H1 (cell line): ENCODE measurements around the gene COA1. TPM values are rescaled to one million over a fixed set of nuclear protein-coding genes. Genes with fewer than 3 reads are reported as not detected.
"Not testable (repeated sequence)": the region's sequence is repeated elsewhere in the genome, so short reads cannot be mapped to it uniquely, and the experiment has no call there.

ENCODE experiments used
- CTCF ChIA-PET: fragments of 300-600 bp; sonication (Branson Sonifier 250); formaldehyde crosslinking; loops from one replicate; lab custom pipeline; 2021; ENCODE audit not compliant: partially characterized antibody; lab: Charles Lee
- POLR2A ChIA-PET: fragments of 300-600 bp; sonication (Branson Sonifier 250); formaldehyde crosslinking; loops from one replicate; lab custom pipeline; 2021; ENCODE audit warnings: inconsistent platforms; ENCODE audit not compliant: partially characterized antibody; lab: Charles Lee
- DNase-seq, 2 experiments: peaks; one replicate each; pipeline versions ENCODE4 v3.0.0 to v3.0.0-alpha.2; 2010 to 2022; ENCODE audit warnings: low spot score in 2 of 2, low read depth in 1 of 2, mixed read lengths in 1 of 2
- FAIRE-seq: peaks from 2 replicates; lab custom pipeline; 2011; peaks lifted over from hg19 to GRCh38; lab: Jason Lieb, UNC
- H2AFZ ChIP-seq: 2 replicates; pipeline ENCODE4 v1.8.1; 2012; ENCODE audit warnings: low read length, inconsistent platforms
- H2AK5ac ChIP-seq: 2 replicates; pipeline ENCODE4 v1.6.1; 2013; ENCODE audit warnings: low read depth, low read length
- H2BK120ac ChIP-seq: replicated peaks from 2 replicates; pipeline ENCODE3; 2013; ENCODE audit warnings: low read depth, low read length, inconsistent platforms
- H2BK12ac ChIP-seq: 2 replicates; pipeline ENCODE4 v1.6.1; 2013; ENCODE audit warnings: low read depth, low read length
- H2BK15ac ChIP-seq: 2 replicates; pipeline ENCODE4 v1.6.1; 2013; ENCODE audit warnings: low read length
- H2BK20ac ChIP-seq: 2 replicates; pipeline ENCODE4 v1.6.1; 2013; ENCODE audit warnings: low read length
- H2BK5ac ChIP-seq: 2 replicates; pipeline ENCODE4 v1.6.1; 2013; ENCODE audit warnings: low read depth, low read length
- H3K14ac ChIP-seq: 2 replicates; pipeline ENCODE4 v1.6.1; 2013; ENCODE audit warnings: inconsistent platforms; ENCODE audit not compliant: insufficient read length
- H3K18ac ChIP-seq: 2 replicates; pipeline ENCODE4 v1.6.1; 2013; ENCODE audit warnings: low read length; ENCODE audit errors: extremely low read depth
- H3K23ac ChIP-seq: 2 replicates; pipeline ENCODE4 v1.6.1; 2013; ENCODE audit warnings: inconsistent platforms; ENCODE audit not compliant: insufficient read length
- H3K23me2 ChIP-seq: 2 replicates; pipeline ENCODE4 v1.6.1; 2013; ENCODE audit warnings: low read depth, low read length
- H3K27ac ChIP-seq: 2 replicates; pipeline ENCODE4 v1.6.1; 2011; ENCODE audit warnings: low read depth, low read length, inconsistent platforms
- H3K27me3 ChIP-seq, 4 experiments: replicated peaks in 1 of 4; 1 replicate in 1 of 4; 2 replicates in 3 of 4; pipeline versions ENCODE4 v1.6.1 to v1.8.1; 2011 to 2013; ENCODE audit warnings: low read length in 3 of 4, mild to moderate bottlenecking in 3 of 4, inconsistent platforms in 2 of 4, mixed read lengths in 2 of 4, moderate library complexity in 1 of 4; ENCODE audit not compliant: control insufficient read depth in 3 of 4, insufficient read depth in 3 of 4; ENCODE audit errors: extremely low read depth in 1 of 4
- H3K36me3 ChIP-seq, 4 experiments: 2 replicates each; pipeline versions ENCODE4 v1.6.1 to v1.8.1; 2011 to 2013; ENCODE audit warnings: mild to moderate bottlenecking in 4 of 4, low read length in 3 of 4, moderate library complexity in 2 of 4, control low read depth in 1 of 4, inconsistent platforms in 1 of 4; ENCODE audit not compliant: insufficient read depth in 4 of 4, control insufficient read depth in 2 of 4
- H3K4ac ChIP-seq: replicated peaks from 2 replicates; pipeline ENCODE3; 2013; ENCODE audit warnings: low read length, low read depth, mixed read lengths, inconsistent platforms; ENCODE audit not compliant: insufficient read length
- H3K4me1 ChIP-seq, 4 experiments: replicated peaks in 1 of 4; 1 replicate in 1 of 4; 2 replicates in 3 of 4; pipeline versions ENCODE4 v1.6.1 to v1.8.1; 2011 to 2013; ENCODE audit warnings: low read length in 3 of 4, inconsistent platforms in 2 of 4, mixed read lengths in 1 of 4; ENCODE audit not compliant: insufficient read depth in 4 of 4, control insufficient read depth in 3 of 4
- H3K4me2 ChIP-seq, 2 experiments: 2 replicates each; pipeline versions ENCODE4 v1.6.1 to v1.8.1; 2011 to 2013; ENCODE audit warnings: low read depth in 2 of 2, low read length in 2 of 2, control low read depth in 1 of 2, inconsistent platforms in 1 of 2, mild to moderate bottlenecking in 1 of 2; ENCODE audit not compliant: insufficient read depth in 1 of 2
- H3K4me3 ChIP-seq, 4 experiments: fragments of 200-600, 300-600 bp in 1 of 4; sonication (generic), shearing (Covaris generic), sonication (Bioruptor Twin) in 1 of 4; 2 replicates each; pipeline versions ENCODE4 v1.5.1 to v1.8.1; 2011 to 2016; ENCODE audit warnings: low read length in 4 of 4, low read depth in 3 of 4, control low read depth in 2 of 4, inconsistent platforms in 2 of 4, mild to moderate bottlenecking in 2 of 4, mixed read lengths in 1 of 4, moderate library complexity in 1 of 4; ENCODE audit not compliant: insufficient read depth in 2 of 4; ENCODE audit errors: extremely low read depth in 1 of 4
- H3K56ac ChIP-seq: replicated peaks from 2 replicates; pipeline ENCODE3; 2013; ENCODE audit warnings: low read depth, mild to moderate bottlenecking, mixed read lengths, low read length, inconsistent platforms; ENCODE audit not compliant: insufficient read length
- H3K79me1 ChIP-seq: 2 replicates; pipeline ENCODE4 v1.6.1; 2013; ENCODE audit warnings: low read depth, low read length, control low read depth
- H3K79me2 ChIP-seq, 2 experiments: 2 replicates each; pipeline versions ENCODE4 v1.6.1 to v1.8.1; 2012 to 2013; ENCODE audit warnings: low read length in 2 of 2, mild to moderate bottlenecking in 2 of 2, inconsistent platforms in 1 of 2; ENCODE audit not compliant: insufficient read depth in 2 of 2, control insufficient read depth in 1 of 2
- H3K9ac ChIP-seq, 4 experiments: replicated peaks in 1 of 4; 1 replicate in 1 of 4; 2 replicates in 3 of 4; pipeline versions ENCODE4 v1.6.1 to v1.8.1; 2011 to 2013; ENCODE audit warnings: low read depth in 3 of 4, low read length in 3 of 4, control low read depth in 2 of 4, mild to moderate bottlenecking in 2 of 4, moderate library complexity in 2 of 4, inconsistent platforms in 1 of 4; ENCODE audit errors: extremely low read depth in 1 of 4
- H3K9me3 ChIP-seq, 2 experiments: 2 replicates each; pipeline versions ENCODE4 v1.6.1 to v1.8.1; 2012 to 2013; ENCODE audit warnings: mild to moderate bottlenecking in 2 of 2, moderate library complexity in 2 of 2, control low read depth in 1 of 2, inconsistent platforms in 1 of 2, low read depth in 1 of 2, low read length in 1 of 2, mixed read lengths in 1 of 2; ENCODE audit not compliant: insufficient read depth in 2 of 2
- H4K20me1 ChIP-seq, 2 experiments: replicated peaks in 1 of 2; 2 replicates each; pipeline versions ENCODE3 to v1.8.1; 2011 to 2013; ENCODE audit warnings: inconsistent platforms in 2 of 2, low read length in 2 of 2, mild to moderate bottlenecking in 1 of 2; ENCODE audit not compliant: insufficient read depth in 2 of 2, control insufficient read depth in 1 of 2
- H4K5ac ChIP-seq: 2 replicates; pipeline ENCODE4 v1.6.1; 2013; ENCODE audit warnings: low read length, low read depth, mixed read lengths, inconsistent platforms; ENCODE audit not compliant: insufficient read length
- H4K8ac ChIP-seq: 2 replicates; pipeline ENCODE4 v1.8.0; 2013; ENCODE audit warnings: mild to moderate bottlenecking, moderate library complexity, low read length, inconsistent platforms; ENCODE audit not compliant: insufficient read depth; ENCODE audit errors: extremely low read depth
- H4K91ac ChIP-seq: replicated peaks from 2 replicates; pipeline ENCODE3; 2013; ENCODE audit warnings: low read length, mixed read lengths, inconsistent platforms; ENCODE audit not compliant: insufficient read length
- ATF3 ChIP-seq: IDR thresholded peaks from 2 replicates; pipeline ENCODE4 v1.6.1; 2011; ENCODE audit warnings: low read depth, mild to moderate bottlenecking, low read length; ENCODE audit not compliant: insufficient read depth
- EP300 ChIP-seq, 2 experiments: IDR thresholded peaks; 1 replicate in 1 of 2; 2 replicates in 1 of 2; pipeline ENCODE4 v1.6.1; 2011 to 2012; ENCODE audit warnings: low read depth in 2 of 2, low read length in 2 of 2, mild to moderate bottlenecking in 2 of 2, borderline replicate concordance in 1 of 2, inconsistent platforms in 1 of 2, moderate library complexity in 1 of 2
- NRF1 ChIP-seq: IDR thresholded peaks from 2 replicates; pipeline ENCODE4 v1.6.1; 2011; ENCODE audit warnings: mild to moderate bottlenecking, low read depth, low read length, improper control_type of control experiment
- SIX5 ChIP-seq: IDR thresholded peaks from 2 replicates; pipeline ENCODE4 v1.6.1; 2011; ENCODE audit warnings: mild to moderate bottlenecking, low read depth, low read length
- WGBS, 2 experiments: shearing (Covaris generic) in 1 of 2; methylation state at CpG; one replicate each; pipeline versions ENCODE4 v1.1.6 to v1.1.7; 2013 to 2015; ENCODE audit warnings: low lambda C conversion rate in 2 of 2, mixed read lengths in 2 of 2, inconsistent platforms in 1 of 2, low coverage in 1 of 2, missing lambda C conversion rate in 1 of 2; ENCODE audit not compliant: insufficient replicate concordance in 2 of 2, insufficient coverage in 1 of 2, insufficient read length in 1 of 2; ENCODE audit errors: extremely low coverage in 1 of 2, missing lambda C conversion rate in 1 of 2; 5-methylcytosine and 5-hydroxymethylcytosine counted together
- polyA plus RNA-seq, 7 experiments: library from polyadenylated mRNA; depleted of rRNA in 3 of 7; stranded (reverse) in 5 of 7; unstranded in 2 of 7; fragments of >200 nt in 5 of 7; fragments of 200-250 nt in 2 of 7; gene quantifications; 1 replicate in 5 of 7; 2 replicates in 1 of 7; 4 replicates in 1 of 7; pipeline versions ENCODE4 v1.2.1 to v1.2.3, GENCODE V29; 2011 to 2013; ENCODE audit warnings: missing spikeins in 2 of 7, mixed read lengths in 2 of 7
- total RNA-seq: library from RNA; stranded (reverse); fragmentation: NEBNext Ultra II Directional; extraction: Animal tissue kit (Norgen Biotek cat#: 25700); gene quantifications from 2 replicates; pipeline ENCODE4 v1.2.1, GENCODE V29; 2021

COA1 gene
- total and polyA plus RNA-seq, 2 of the 8 experiments (the other 6 are each of a cell fraction or from before 2014, with no cell fraction given): 98.6 to 143 TPM

GRCh38 chr7:43674559-43675436, 54.5 kb downstream of the COA1 start (continued):
- no peak for TF ChIP-seq ATF3
- no peak for TF ChIP-seq EP300 (IDR thresholded peaks at IDR 0.05; ENCODE audit: borderline replicate concordance in 1 of 2, low read depth in 2 of 2, low read length in 2 of 2)
- TF ChIP-seq SIX5: no peak
- no peak for TF ChIP-seq NRF1

DNA sequence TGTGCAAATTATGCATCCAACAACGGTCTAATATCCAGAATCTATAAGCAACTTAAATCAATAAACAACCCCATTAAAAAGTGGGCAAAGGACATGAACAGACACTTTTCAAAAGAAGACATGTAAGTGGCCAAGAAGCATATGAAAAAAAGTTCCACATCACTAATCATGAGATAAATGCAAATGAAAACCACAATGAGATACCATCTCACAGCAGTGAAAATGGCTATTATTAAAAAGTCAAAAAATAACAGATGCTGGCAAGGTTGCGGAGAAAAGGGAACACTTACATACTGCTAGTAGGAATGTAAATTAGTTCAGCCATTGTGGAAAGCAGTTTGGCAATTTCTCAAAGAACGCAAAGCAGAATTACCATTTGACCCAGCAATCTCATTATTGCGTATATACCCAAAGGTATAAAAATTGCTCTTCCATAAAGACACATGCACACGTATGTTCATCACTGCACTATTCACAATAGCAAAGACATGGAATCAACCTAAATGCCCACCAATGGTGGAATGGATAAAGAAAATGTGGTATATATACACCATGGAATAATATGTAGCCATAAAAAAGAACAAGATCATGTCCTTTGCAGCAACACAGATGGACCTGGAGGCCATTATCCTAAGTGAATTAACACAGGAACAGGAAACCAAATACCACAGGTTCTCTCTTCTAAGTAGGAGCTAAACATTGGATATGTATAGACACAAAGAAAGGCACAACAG, 55.9 kb downstream of the COA1 start:
- FAIRE-seq, H3K18ac ChIP-seq, H3K79me1 ChIP-seq, H4K5ac ChIP-seq, H2BK12ac ChIP-seq, H2AK5ac ChIP-seq, H2BK120ac ChIP-seq, H3K4me2 ChIP-seq, H3K9ac ChIP-seq, POLR2A ChIA-PET, H3K36me3 ChIP-seq, H3K4me3 ChIP-seq, H3K23me2 ChIP-seq, H3K4ac ChIP-seq, H3K27ac ChIP-seq, H4K8ac ChIP-seq, H4K20me1 ChIP-seq, H3K9me3 ChIP-seq, H3K56ac ChIP-seq, H3K14ac ChIP-seq, H3K27me3 ChIP-seq, H3K23ac ChIP-seq, H3K4me1 ChIP-seq, DNase-seq, H2AFZ ChIP-seq, H2BK15ac ChIP-seq, CTCF ChIA-PET, H4K91ac ChIP-seq, H2BK5ac ChIP-seq, H2BK20ac ChIP-seq: not testable (repeated sequence)
- H3K79me2 ChIP-seq: peaks cover 10 to 95% of the 10 kb centered on the region in 2 experiments
- WGBS, 2 experiments: 94% methylated on average over 5 of the region's 5 CpGs; no CpG with 5 or more reads in 1 of the 2 experiments
